Fibroblast of pulmonary artery (primary cell): Measurements from ENCODE around the gene EFS.
A peak's percentile ranks its signal among the peaks of the same experiment; 100 is the strongest.
"Not testable (repeated sequence)": the region's sequence is repeated elsewhere in the genome, so short reads cannot be mapped to it uniquely, and the experiment has no call there.

Source experiments
- DNase-seq: peaks from one replicate; pipeline ENCODE4 v3.0.0-alpha.2; 2010; ENCODE audit warnings: low read depth
- H3K4me3 ChIP-seq: replicated peaks from 2 replicates; pipeline ENCODE4 v1.5.1; 2011; ENCODE audit warnings: low read depth, mild to moderate bottlenecking, control low read depth, low read length, moderate library complexity
- CTCF ChIP-seq: IDR thresholded peaks from 2 replicates; pipeline ENCODE4 v1.5.1; 2011; ENCODE audit warnings: mild to moderate bottlenecking, control low read depth, low read length, inconsistent platforms; ENCODE audit errors: missing control alignments

EFS gene

GRCh38 chr14:23326491-23327332 is 38.3 kb downstream of the EFS start:
- DNase-seq, result no peak
- no peak overlapping the region for H3K4me3 ChIP-seq
- no peak for TF ChIP-seq CTCF

GRCh38 chr14:23325746-23326145 is 39.2 kb downstream of the EFS start:
- DNase-seq, result not testable (repeated sequence)

GRCh38 chr14:23324993-23325392 is 40.0 kb downstream of the EFS start:
- DNase-seq, result no peak
- no peak overlapping the region for H3K4me3 ChIP-seq
- no peak for TF ChIP-seq CTCF

More at GRCh38 chr14:23325746-23326145, 39.2 kb downstream of the EFS start:
- H3K4me3 ChIP-seq, result not testable (repeated sequence)

GRCh38 chr14:23324455-23324846 is 40.5 kb downstream of the EFS start:
- no peak for TF ChIP-seq CTCF
- no peak for DNase-seq
- no peak overlapping the region for H3K4me3 ChIP-seq

GRCh38 chr14:23323838-23324454 is 41.0 kb downstream of the EFS start:
- TF ChIP-seq CTCF, result no peak
- no peak overlapping the region for H3K4me3 ChIP-seq
- no peak for DNase-seq

GRCh38 chr14:23322568-23323517 is 42.1 kb downstream of the EFS start:
- no peak for TF ChIP-seq CTCF
- peak overlapping the region; percentile 89 for H3K4me3 ChIP-seq
- DNase-seq, result no peak
